Astrocyte of the cerebellum (primary cell): ENCODE data around the gene SPON1.

Experiments used
- DNase-seq: peaks from one replicate; pipeline ENCODE4 v3.0.0-alpha.2; 2011; ENCODE audit warnings: low read depth
- H3K4me3 ChIP-seq: 2 replicates; pipeline ENCODE4 v1.5.1; 2011; ENCODE audit warnings: mild to moderate bottlenecking, low read depth, low read length, moderate library complexity
- in situ Hi-C: cut with HindIII; loops from 2 replicates; pipeline ENCODE4 v1.10.0; 2017; ENCODE audit warnings: low sequenced_read_pairs
- TF ChIP-seq, protein P1 (sequence below): IDR thresholded peaks from 2 replicates; pipeline ENCODE4 v1.5.1; 2012; ENCODE audit warnings: low read length, low read depth, moderate library complexity, mild to moderate bottlenecking; ENCODE audit errors: missing control alignments

SPON1 gene

GRCh38 chr11:14190992-14191778 is 228.7 kb downstream of the SPON1 start:
- in situ Hi-C loops, result no loop called here
- TF ChIP-seq, protein P1, sequence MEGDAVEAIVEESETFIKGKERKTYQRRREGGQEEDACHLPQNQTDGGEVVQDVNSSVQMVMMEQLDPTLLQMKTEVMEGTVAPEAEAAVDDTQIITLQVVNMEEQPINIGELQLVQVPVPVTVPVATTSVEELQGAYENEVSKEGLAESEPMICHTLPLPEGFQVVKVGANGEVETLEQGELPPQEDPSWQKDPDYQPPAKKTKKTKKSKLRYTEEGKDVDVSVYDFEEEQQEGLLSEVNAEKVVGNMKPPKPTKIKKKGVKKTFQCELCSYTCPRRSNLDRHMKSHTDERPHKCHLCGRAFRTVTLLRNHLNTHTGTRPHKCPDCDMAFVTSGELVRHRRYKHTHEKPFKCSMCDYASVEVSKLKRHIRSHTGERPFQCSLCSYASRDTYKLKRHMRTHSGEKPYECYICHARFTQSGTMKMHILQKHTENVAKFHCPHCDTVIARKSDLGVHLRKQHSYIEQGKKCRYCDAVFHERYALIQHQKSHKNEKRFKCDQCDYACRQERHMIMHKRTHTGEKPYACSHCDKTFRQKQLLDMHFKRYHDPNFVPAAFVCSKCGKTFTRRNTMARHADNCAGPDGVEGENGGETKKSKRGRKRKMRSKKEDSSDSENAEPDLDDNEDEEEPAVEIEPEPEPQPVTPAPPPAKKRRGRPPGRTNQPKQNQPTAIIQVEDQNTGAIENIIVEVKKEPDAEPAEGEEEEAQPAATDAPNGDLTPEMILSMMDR, result no peak

DNA sequence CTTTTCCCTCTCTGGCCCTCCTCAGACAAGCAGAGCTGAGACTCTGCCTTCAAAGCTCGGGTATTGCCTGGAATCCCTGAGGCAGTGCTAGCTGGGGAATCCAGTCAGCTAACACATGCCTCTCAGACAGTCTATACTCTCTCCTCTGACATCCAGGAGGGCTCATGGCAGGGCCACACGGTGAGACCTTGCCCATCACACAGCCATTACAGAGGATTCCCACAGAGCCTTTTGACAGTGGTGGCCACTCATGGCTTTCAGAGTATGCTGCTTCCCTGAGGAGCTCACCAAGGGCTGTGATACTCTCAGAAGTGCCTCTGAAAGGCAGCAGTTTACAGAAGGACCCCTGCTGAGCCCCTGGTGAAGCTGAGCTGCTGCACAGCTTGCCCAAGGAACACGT is 231.1 kb downstream of the SPON1 start:
- no peak for DNase-seq
- TF ChIP-seq, protein P1, result no peak
- in situ Hi-C loops, result no loop called here
- H3K4me3 ChIP-seq, result no peak overlapping the region

More at GRCh38 chr11:14190992-14191778, 228.7 kb downstream of the SPON1 start:
- H3K4me3 ChIP-seq, result no peak overlapping the region
- no peak for DNase-seq

DNA sequence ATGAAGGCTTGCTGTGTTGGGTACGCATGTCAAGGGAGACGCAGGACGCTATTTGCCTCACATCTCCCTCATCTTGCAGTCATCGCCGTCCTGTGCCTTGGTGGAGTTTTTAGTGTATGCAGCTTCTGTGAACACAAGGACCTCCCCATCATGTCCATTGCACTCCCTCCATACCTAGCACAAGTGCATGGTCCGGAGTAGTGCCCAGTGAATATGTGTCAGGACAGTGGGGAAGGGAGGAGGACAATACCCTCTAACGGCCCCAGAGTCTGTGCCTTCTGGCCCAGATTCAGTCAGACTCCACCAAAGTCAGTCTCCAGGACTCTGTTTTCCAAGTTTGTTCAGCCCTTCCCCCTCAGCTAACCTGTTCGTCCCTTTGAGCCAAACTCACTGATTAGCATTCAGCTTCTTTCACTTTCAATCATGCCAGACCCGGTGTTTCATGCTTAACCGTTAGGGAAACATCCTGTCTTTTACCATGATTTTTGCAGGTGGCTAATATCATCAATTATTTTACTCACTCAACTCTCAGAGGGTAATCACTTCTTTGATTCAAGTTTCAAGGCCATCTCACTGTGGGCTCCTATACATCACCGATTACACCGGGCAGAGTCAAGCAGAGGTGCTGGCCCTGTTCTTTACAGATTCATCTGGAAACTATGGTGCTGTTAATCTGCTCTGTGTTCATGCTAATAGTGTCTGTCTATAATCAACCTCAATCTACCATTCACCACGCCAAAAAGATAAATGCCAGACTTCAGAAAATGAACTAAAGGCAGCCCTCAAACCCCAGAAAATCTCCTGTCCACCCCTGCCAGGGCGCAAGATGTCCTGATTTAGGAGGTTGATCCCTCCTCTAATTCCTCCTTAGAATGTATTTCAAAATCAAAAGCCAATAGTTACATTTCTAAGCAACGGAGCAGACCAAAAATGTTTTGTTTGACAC is 240.0 kb downstream of the SPON1 start:
- DNase-seq, result no peak
- H3K4me3 ChIP-seq, result no peak overlapping the region
- TF ChIP-seq, protein P1, result no peak
- in situ Hi-C loops, result no loop called here

GRCh38 chr11:14203321-14203720 is 240.8 kb downstream of the SPON1 start:
- no peak for DNase-seq
- in situ Hi-C loops, result no loop called here
- TF ChIP-seq, protein P1, result no peak
- no peak overlapping the region for H3K4me3 ChIP-seq

- no peak overlapping the region for H3K4me3 ChIP-seq
- DNase-seq, result no peak
- TF ChIP-seq, protein P1, result no peak
- in situ Hi-C loops, result no loop called here
Measured at GRCh38 chr11:14212986-14213385, 250.5 kb downstream of the SPON1 start.

DNA sequence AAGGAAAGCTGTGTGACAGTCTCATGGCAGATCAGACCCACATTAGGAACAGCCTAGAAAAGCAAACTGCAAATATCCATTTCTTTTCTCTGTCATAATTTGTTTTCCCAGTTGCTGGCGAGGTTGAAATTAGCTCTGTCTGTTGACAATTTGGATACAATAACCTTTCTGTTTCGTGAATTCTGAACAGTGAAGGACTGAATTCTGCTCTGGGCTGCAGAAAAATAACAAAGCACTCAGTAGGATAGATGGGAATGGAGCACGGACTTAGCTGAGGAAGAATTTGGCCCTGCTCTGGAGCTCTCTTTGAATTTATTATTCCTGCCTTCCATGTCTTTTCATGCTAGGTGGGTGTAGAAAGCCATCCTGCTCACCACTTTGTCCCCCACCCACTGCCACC is 256.2 kb downstream of the SPON1 start:
- no peak for DNase-seq
- in situ Hi-C loops, result no loop called here
- TF ChIP-seq, protein P1, result no peak
- H3K4me3 ChIP-seq, result no peak overlapping the region
